OCI-LY7 (cell line): ENCODE measurements around the gene TBATA. TPM values are rescaled to one million over a fixed set of nuclear protein-coding genes. Genes with fewer than 3 reads are reported as not detected.

Experiments
- BruUV-seq: library from RNA; stranded (reverse); fragments of 400-500 nt; replicated peaks from 2 replicates; lab custom pipeline; 2021; lab: Mats Ljungman, UMichigan
- CTCF ChIA-PET: fragments of 300-600 bp; sonication (Branson Sonifier 250); formaldehyde crosslinking; loops from one replicate; lab custom pipeline; 2022; ENCODE audit warnings: antibody characterized with exemption; ENCODE audit not compliant: unreplicated experiment; lab: Charles Lee
- POLR2A ChIA-PET: fragments of 300-600 bp; sonication (Branson Sonifier 250); formaldehyde crosslinking; loops from one replicate; lab custom pipeline; 2022; ENCODE audit warnings: antibody characterized with exemption; lab: Charles Lee
- DNase-seq: peaks from one replicate; pipeline ENCODE4 v3.0.0-alpha.2; 2015; ENCODE audit warnings: low spot score
- H2AFZ ChIP-seq: fragments of 200-600 bp; sonication (generic), shearing (Covaris generic); 2 replicates; pipeline ENCODE4 v1.6.1; 2014; ENCODE audit warnings: mild to moderate bottlenecking, antibody characterized with exemption, low read length, moderate library complexity
- H3K27ac ChIP-seq: fragments of 200-600 bp; sonication (generic); 2 replicates; pipeline ENCODE4 v1.5.1; 2014; ENCODE audit warnings: mixed run types, low read depth, mild to moderate bottlenecking, moderate library complexity, low read length, inconsistent platforms; ENCODE audit not compliant: poor library complexity, severe bottlenecking
- H3K36me3 ChIP-seq: fragments of 200-600 bp; sonication (generic); 2 replicates; pipeline ENCODE4 v1.6.1; 2014; ENCODE audit warnings: mild to moderate bottlenecking, antibody characterized with exemption, low read length, moderate library complexity, mixed read lengths; ENCODE audit not compliant: insufficient read depth
- H3K4me1 ChIP-seq: fragments of 200-600 bp; sonication (generic); 2 replicates; pipeline ENCODE4 v1.5.1; 2014; ENCODE audit warnings: mild to moderate bottlenecking, low read length; ENCODE audit not compliant: insufficient read depth, poor library complexity, severe bottlenecking
- H3K4me2 ChIP-seq: fragments of 200-600 bp; sonication (generic); 2 replicates; pipeline ENCODE4 v1.6.1; 2014; ENCODE audit warnings: mild to moderate bottlenecking, low read length
- H3K4me3 ChIP-seq: fragments of 200-600 bp; sonication (generic); 2 replicates; pipeline ENCODE4 v1.5.1; 2014; ENCODE audit warnings: mild to moderate bottlenecking, low read depth, low read length; ENCODE audit not compliant: poor library complexity, severe bottlenecking
- H3K79me2 ChIP-seq: fragments of 200-600 bp; sonication (generic); 2 replicates; pipeline ENCODE4 v1.6.1; 2016; ENCODE audit warnings: low read depth, mild to moderate bottlenecking, low read length, moderate library complexity, mixed read lengths; ENCODE audit not compliant: insufficient read depth
- H3K9me2 ChIP-seq: fragments of 200-600 bp; sonication (generic); 2 replicates; pipeline ENCODE4 v1.6.1; 2016; ENCODE audit warnings: mild to moderate bottlenecking, low read length, mixed read lengths; ENCODE audit not compliant: insufficient read depth
- H3K9me3 ChIP-seq: fragments of 200-600 bp; sonication (generic); 2 replicates; pipeline ENCODE4 v1.6.1; 2014; ENCODE audit warnings: mild to moderate bottlenecking, mixed run types, low read length, mixed read lengths
- H4K20me1 ChIP-seq: fragments of 200-600 bp; sonication (generic); 2 replicates; pipeline ENCODE4 v1.6.1; 2014; ENCODE audit warnings: mild to moderate bottlenecking, antibody characterized with exemption, low read length, moderate library complexity, mixed read lengths; ENCODE audit not compliant: insufficient read depth
- CTCF ChIP-seq: fragments of 200-600 bp; sonication (generic); conservative IDR thresholded peaks from 2 replicates; pipeline ENCODE4 v1.5.1; 2014; ENCODE audit warnings: mild to moderate bottlenecking, antibody characterized with exemption, low read length, moderate library complexity, mixed read lengths
- EZH2phosphoT487 ChIP-seq: fragments of 200-600 bp; sonication (generic); IDR thresholded peaks from 2 replicates; pipeline ENCODE4 v1.6.1; 2018; ENCODE audit warnings: low read depth, borderline replicate concordance, mild to moderate bottlenecking, mixed run types, antibody characterized with exemption, low read length, moderate library complexity, mixed read lengths
- intact Hi-C: fragments of 100-400 bp; cut with micrococcal nuclease; formaldehyde crosslinking; loops from one replicate; pipeline ENCODE4 v1.10.0; 2022; ENCODE audit not compliant: unreplicated experiment
- total RNA-seq, 2 experiments: library from RNA; depleted of rRNA in 1 of 2; stranded (reverse); fragments of >200 nt in 1 of 2; shearing (Covaris generic) in 1 of 2; gene quantifications; 2 replicates each; pipeline ENCODE4 v1.2.3, GENCODE V29; 2014 to 2022

TBATA gene
- total RNA-seq, 2 experiments from 2014 or later = not detected

GRCh38 chr10:70816220-70816894 is 31.2 kb upstream of the TBATA start:
- peaks cover 4% of the 10 kb centered on the region for H3K4me1 ChIP-seq
- peak; percentile 35 for DNase-seq
- ChIA-PET CTCF (no interaction called here), POLR2A (interaction anchor here (0.5 to 1.8 kb wide), 2 partner anchors 30 to 1012 kb away, joined by 4 to 9 read pairs; no protein-coding TSS in a partner anchor)
- no peaks in the 10 kb centered on the region for H3K9me2 ChIP-seq
- TF ChIP-seq EZH2phosphoT487 (no peak), CTCF (no peak)
- H3K36me3 ChIP-seq = peaks cover 6% of the 10 kb centered on the region; the same call in 1 of the 2 replicates
- peak overlapping the region; percentile 87; the same call in 1 of the 2 replicates for H2AFZ ChIP-seq
- H3K4me2 ChIP-seq = peak overlapping the region; percentile 93
- BruUV-seq = no TSS peak
- peak overlapping the region; percentile 78 for H3K4me3 ChIP-seq
- no peaks in the 10 kb centered on the region for H4K20me1 ChIP-seq
- H3K27ac ChIP-seq = no peak overlapping the region
- no peaks in the 10 kb centered on the region for H3K9me3 ChIP-seq
- intact Hi-C loops = loop anchor here (5.0 kb wide), 1 partner anchor 396 kb away; the partner anchor contains the start of gene UNC5B
- no peaks in the 10 kb centered on the region for H3K79me2 ChIP-seq

GRCh38 chr10:70815504-70816219 is 30.5 kb upstream of the TBATA start, which contains the start of gene SGPL1:
Gene SGPL1, plus strand, starts transcription at chr10:70815948. Its CDS starts 906 bp downstream, at chr10:70816854.
- ChIA-PET CTCF (no interaction called here), POLR2A (interaction anchor here (0.7 kb wide), 1 partner anchor 67 kb away, joined by 3 read pairs; no protein-coding TSS in a partner anchor)
- intact Hi-C loops = loop anchor here (1.0 to 5.0 kb wide), 3 partner anchors 65 to 397 kb away; partner anchors contain the start of gene UNC5B
- peaks cover 4% of the 10 kb centered on the region for H3K4me1 ChIP-seq
- peak; percentile 90 for DNase-seq
- BruUV-seq = no TSS peak
- H3K36me3 ChIP-seq = peaks cover 6% of the 10 kb centered on the region; the same call in 1 of the 2 replicates
- no peaks in the 10 kb centered on the region for H3K79me2 ChIP-seq
- no peaks in the 10 kb centered on the region for H4K20me1 ChIP-seq
- no peaks in the 10 kb centered on the region for H3K9me2 ChIP-seq
- no peaks in the 10 kb centered on the region for H3K9me3 ChIP-seq
- peak within 1 kb of the TSS; percentile 78 for H3K4me3 ChIP-seq
- no peak for TF ChIP-seq EZH2phosphoT487
- peak; percentile 92 for TF ChIP-seq CTCF
- peak within 1 kb of the TSS; percentile 87; the same call in 1 of the 2 replicates for H2AFZ ChIP-seq
- no peak within 1 kb of the TSS for H3K27ac ChIP-seq
- peak within 1 kb of the TSS; percentile 93 for H3K4me2 ChIP-seq
